Right cardiac atrium (tissue), 5 donors: Measurements from ENCODE around the gene DNAJC6. TPM values are rescaled to one million over a fixed set of nuclear protein-coding genes. Genes with fewer than 3 reads are reported as not detected.
A peak's percentile ranks its signal among the peaks of the same experiment; 100 is the strongest.

ENCODE experiments used
- ATAC-seq, 2 donors: fragments of 200-7000 bp; cut with Tn5 transposase; one replicate each; pipeline versions ENCODE4 v1.8.0 to v1.9.1; 2020; ENCODE audit warnings: moderate library complexity in 2 of 2, mild to moderate bottlenecking in 1 of 2
- DNase-seq, 3 donors: peaks; one replicate each; pipeline ENCODE4 v3.0.0-alpha.2; 2020
- H3K27ac ChIP-seq: one replicate; pipeline ENCODE4 v1.5.1; 2013; ENCODE audit warnings: mild to moderate bottlenecking, low read length, control low read depth, moderate library complexity
- H3K27me3 ChIP-seq: one replicate; pipeline ENCODE4 v1.6.1; 2013; ENCODE audit not compliant: control insufficient read depth, insufficient read depth
- H3K4me1 ChIP-seq: one replicate; pipeline ENCODE4 v1.6.1; 2013; ENCODE audit warnings: low read length; ENCODE audit not compliant: control insufficient read depth, insufficient read depth
- H3K4me3 ChIP-seq: one replicate; pipeline ENCODE4 v1.5.1; 2013; ENCODE audit warnings: low read length, control low read depth
- H3K9me3 ChIP-seq: one replicate; pipeline ENCODE4 v1.6.1; 2013; ENCODE audit warnings: low read length; ENCODE audit not compliant: control insufficient read depth
- WGBS: extraction: QIAGEN DNeasy Blood & Tissue Kit; methylation state at CpG from one replicate; pipeline ENCODE4 v1.1.7; 2013; 5-methylcytosine and 5-hydroxymethylcytosine counted together
- intact Hi-C, 4 donors: fragments of 100-400 bp; cut with DNase I; formaldehyde crosslinking; loops; one replicate each; pipeline versions ENCODE4 v1.11.0 to v1.14.0; 2022 to 2023
- polyA plus RNA-seq: library from polyadenylated mRNA; stranded (reverse); fragments of 200-250 nt; gene quantifications from one replicate; pipeline ENCODE4 v1.2.3, GENCODE V29; 2013
- total RNA-seq, 4 donors: library from RNA; stranded (reverse); fragmentation: NEBNext Ultra II Directional; extraction: Animal tissue kit (Norgen Biotek cat#: 25700); gene quantifications; one replicate each; pipeline ENCODE4 v1.2.1, GENCODE V29; 2021
- donor health status: healthy with polysubstance abuse.
- donor health status: DM: no; HTN: yes; CAD: no.
- donor health status: DM: no; HTN: no; CAD: no.
- donor health status: DM: no; HTN: yes; CAD: no; lungs with severe emphysema.
- donor health status: DM: yes; HTN: yes; CAD: no.

DNAJC6 gene
- total and polyA plus RNA-seq, 5 donors, result 6.1 to 26.8 (median 23.4) TPM

GRCh38 chr1:65434255-65434654 lies 124.9 kb downstream of the DNAJC6 start:
- Histone ChIP-seq H3K9me3 (no peaks in the 10 kb centered on the region), H3K27ac (no peak overlapping the region), H3K4me3 (no peak overlapping the region), H3K4me1 (peaks cover 1% of the 10 kb centered on the region), H3K27me3 (no peaks in the 10 kb centered on the region)
- intact Hi-C loops, result loop anchor here in 2 of 4 donors (5.0 to 10.0 kb wide), 2 partner anchors 251 to 253 kb away; no protein-coding TSS in a partner anchor
- 83% methylated on average over 1 of the region's 1 CpG for WGBS
- ATAC-seq (no peak), DNase-seq (no peak)

GRCh38 chr1:65434760-65435159 lies 125.4 kb downstream of the DNAJC6 start:
- Histone ChIP-seq H3K27me3 (no peaks in the 10 kb centered on the region), H3K4me3 (no peak overlapping the region), H3K4me1 (peaks cover 1% of the 10 kb centered on the region), H3K9me3 (no peaks in the 10 kb centered on the region), H3K27ac (no peak overlapping the region)
- no peak for DNase-seq
- intact Hi-C loops, result loop anchor here in 2 of 4 donors (5.0 to 10.0 kb wide), 2 partner anchors 250 to 253 kb away; no protein-coding TSS in a partner anchor
- WGBS, result 77% methylated on average over 3 of the region's 3 CpGs
- no peak for ATAC-seq

- peaks cover 2% of the 10 kb centered on the region for H3K4me1 ChIP-seq
- WGBS, result 69% methylated on average over 2 of the region's 2 CpGs
- no peak overlapping the region for H3K4me3 ChIP-seq
- no peaks in the 10 kb centered on the region for H3K9me3 ChIP-seq
- intact Hi-C loops, result loop anchor here in 1 of 4 donors (10.0 kb wide), 1 partner anchor 249 kb away; no protein-coding TSS in a partner anchor
- DNase-seq (no peak), ATAC-seq (no peak)
- H3K27me3 ChIP-seq, result no peaks in the 10 kb centered on the region
- H3K27ac ChIP-seq, result no peak overlapping the region
These were observed 126.6 kb downstream of the DNAJC6 start for GRCh38 chr1:65435987-65436386.

GRCh38 chr1:65437616-65438015 lies 128.3 kb downstream of the DNAJC6 start:
- Histone ChIP-seq H3K4me1 (peaks cover 2% of the 10 kb centered on the region), H3K9me3 (no peaks in the 10 kb centered on the region), H3K27me3 (no peaks in the 10 kb centered on the region), H3K27ac (no peak overlapping the region), H3K4me3 (no peak overlapping the region)
- DNase-seq (no peak), ATAC-seq (no peak)
- intact Hi-C loops, result loop anchor here in 1 of 4 donors (10.0 kb wide), 1 partner anchor 247 kb away; no protein-coding TSS in a partner anchor
- 97% methylated on average over 7 of the region's 7 CpGs for WGBS

GRCh38 chr1:65440322-65440900 lies 131.1 kb downstream of the DNAJC6 start:
- H3K4me3 ChIP-seq, result no peak overlapping the region
- no peak overlapping the region for H3K27ac ChIP-seq
- peaks cover 2% of the 10 kb centered on the region for H3K4me1 ChIP-seq
- H3K27me3 ChIP-seq, result no peaks in the 10 kb centered on the region
- DNase-seq (no peak), ATAC-seq (no peak)
- no peaks in the 10 kb centered on the region for H3K9me3 ChIP-seq
- WGBS, result 60% methylated on average over 12 of the region's 12 CpGs
- intact Hi-C loops, result no loop called here

GRCh38 chr1:65440915-65441314 lies 131.6 kb downstream of the DNAJC6 start:
- ATAC-seq, result peak in 1 of 2 donors; percentile 47
- intact Hi-C loops, result no loop called here
- WGBS, result 56% methylated on average over 1 of the region's 1 CpG

GRCh38 chr1:65441464-65441863 lies 132.1 kb downstream of the DNAJC6 start:
- Histone ChIP-seq H3K27me3 (no peaks in the 10 kb centered on the region), H3K4me3 (no peak overlapping the region), H3K4me1 (peaks cover 2% of the 10 kb centered on the region), H3K27ac (no peak overlapping the region), H3K9me3 (no peaks in the 10 kb centered on the region)
- intact Hi-C loops, result no loop called here
- ATAC-seq, result peak; percentile 33 to 78
- no peak for DNase-seq
- WGBS, result 42% methylated on average over 3 of the region's 3 CpGs

More at GRCh38 chr1:65440915-65441314, 131.6 kb downstream of the DNAJC6 start:
- peaks cover 2% of the 10 kb centered on the region for H3K4me1 ChIP-seq
- H3K9me3 ChIP-seq, result no peaks in the 10 kb centered on the region
- H3K27me3 ChIP-seq, result no peaks in the 10 kb centered on the region
- no peak for DNase-seq
- no peak overlapping the region for H3K27ac ChIP-seq
- no peak overlapping the region for H3K4me3 ChIP-seq

- Histone ChIP-seq H3K27ac (no peak overlapping the region), H3K4me1 (peaks cover 2% of the 10 kb centered on the region), H3K4me3 (no peak overlapping the region), H3K9me3 (no peaks in the 10 kb centered on the region), H3K27me3 (no peaks in the 10 kb centered on the region)
- intact Hi-C loops, result no loop called here
- 96% methylated on average over 1 of the region's 1 CpG for WGBS
- DNase-seq (no peak), ATAC-seq (no peak)
These were observed 133.1 kb downstream of the DNAJC6 start for GRCh38 chr1:65442442-65442841.

- ATAC-seq, result no peak
- WGBS, result 90% methylated on average over 2 of the region's 2 CpGs
- H3K27me3 ChIP-seq, result no peaks in the 10 kb centered on the region
These were observed 134.3 kb downstream of the DNAJC6 start for GRCh38 chr1:65443647-65444046.

GRCh38 chr1:65444128-65444640 lies 134.8 kb downstream of the DNAJC6 start:
- Histone ChIP-seq H3K4me3 (no peak overlapping the region), H3K9me3 (no peaks in the 10 kb centered on the region), H3K27ac (no peak overlapping the region), H3K4me1 (peaks cover 2% of the 10 kb centered on the region), H3K27me3 (no peaks in the 10 kb centered on the region)
- WGBS, result 94% methylated on average over 4 of the region's 5 CpGs
- intact Hi-C loops, result no loop called here
- DNase-seq (no peak), ATAC-seq (no peak)

More at GRCh38 chr1:65443647-65444046, 134.3 kb downstream of the DNAJC6 start:
- DNase-seq, result no peak
- no peak overlapping the region for H3K4me3 ChIP-seq
- intact Hi-C loops, result no loop called here
- no peak overlapping the region for H3K27ac ChIP-seq
- H3K4me1 ChIP-seq, result peaks cover 2% of the 10 kb centered on the region
- no peaks in the 10 kb centered on the region for H3K9me3 ChIP-seq

GRCh38 chr1:65445837-65446236 lies 136.5 kb downstream of the DNAJC6 start:
- Histone ChIP-seq H3K9me3 (no peaks in the 10 kb centered on the region), H3K27ac (no peak overlapping the region), H3K4me1 (no peaks in the 10 kb centered on the region), H3K4me3 (no peak overlapping the region), H3K27me3 (no peaks in the 10 kb centered on the region)
- ATAC-seq (no peak), DNase-seq (no peak)
- 96% methylated on average over 1 of the region's 1 CpG for WGBS
- intact Hi-C loops, result no loop called here
